Stimulated activated CD4-positive, alpha-beta T cell treated with anti-CD3 and anti-CD28 coated beads, Interleukin-12 subunit alpha, Interleukin-12 subunit beta, amount 100 ng/mL, for 4 hours (primary cell): ENCODE measurements around the gene P2RX3.
"Not testable (repeated sequence)": the region's sequence is repeated elsewhere in the genome, so short reads cannot be mapped to it uniquely, and the experiment has no call there.

Experiments used
- DNase-seq: peaks from one replicate; pipeline ENCODE4 v3.0.0-alpha.2; 2020

The P2RX3 gene

GRCh38 chr11:57327721-57328120 is 10.4 kb upstream of the P2RX3 start:
- no peak for DNase-seq

- no peak for DNase-seq
Observed at GRCh38 chr11:57330029-57330428, 8.1 kb upstream of the P2RX3 start.

- DNase-seq, result no peak
Observed at GRCh38 chr11:57331720-57332119, 6.4 kb upstream of the P2RX3 start.

GRCh38 chr11:57332694-57333440 is 5.3 kb upstream of the P2RX3 start:
- DNase-seq, result no peak

DNA sequence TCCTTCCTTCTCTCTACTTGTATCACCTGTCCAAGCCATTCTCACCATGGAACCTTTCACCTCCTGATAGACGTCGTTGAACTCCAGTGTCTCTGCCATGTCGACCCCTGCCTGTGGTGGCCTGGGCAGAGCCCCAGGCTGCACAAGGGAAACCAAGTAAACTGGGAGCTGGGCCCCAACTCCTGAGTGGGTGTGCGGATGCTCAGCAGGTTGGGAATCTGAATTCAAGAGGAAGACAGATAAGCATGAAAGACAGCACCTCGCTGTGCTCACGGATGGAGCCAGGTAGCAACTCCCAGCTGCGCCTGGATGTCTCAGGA is 3.2 kb upstream of the P2RX3 start:
- DNase-seq, result no peak

GRCh38 chr11:57335343-57336110 is 2.6 kb upstream of the P2RX3 start, which contains the start of gene SSRP1:
TSS of gene SSRP1 (minus strand) at chr11:57335892. CDS start at chr11:57335121, 771 bp downstream.
- DNase-seq, result peak; percentile 84

DNA sequence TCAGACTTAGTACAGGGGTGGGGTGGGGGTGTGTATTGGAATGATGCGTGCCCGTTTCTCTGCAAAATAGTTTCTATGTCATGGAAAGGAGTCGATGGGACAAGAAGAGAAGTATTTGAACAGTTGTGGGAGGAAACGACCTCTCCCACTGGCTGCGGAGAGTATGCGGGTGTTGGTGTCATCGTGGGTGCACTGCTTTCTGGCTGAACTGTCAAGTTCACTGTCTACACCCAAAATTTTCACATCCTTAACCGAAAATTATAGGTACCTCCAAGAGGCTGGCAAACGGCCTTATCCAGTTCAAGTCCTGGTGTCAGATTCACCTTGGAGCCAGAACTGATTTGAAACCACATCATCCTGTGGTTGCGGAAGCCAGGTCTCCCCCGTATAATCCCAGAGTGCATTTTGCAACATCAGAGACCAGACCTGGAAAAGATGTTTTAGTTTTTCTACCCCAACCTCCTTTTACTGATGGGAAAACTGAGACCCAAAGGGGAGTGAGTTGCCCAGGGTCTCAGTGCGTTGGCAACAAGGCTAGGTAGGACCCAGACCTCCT is 2.0 kb upstream of the P2RX3 start:
- DNase-seq, result no peak

- DNase-seq, result not testable (repeated sequence)
Observed at GRCh38 chr11:57336856-57337255, 1.3 kb upstream of the P2RX3 start.

DNA sequence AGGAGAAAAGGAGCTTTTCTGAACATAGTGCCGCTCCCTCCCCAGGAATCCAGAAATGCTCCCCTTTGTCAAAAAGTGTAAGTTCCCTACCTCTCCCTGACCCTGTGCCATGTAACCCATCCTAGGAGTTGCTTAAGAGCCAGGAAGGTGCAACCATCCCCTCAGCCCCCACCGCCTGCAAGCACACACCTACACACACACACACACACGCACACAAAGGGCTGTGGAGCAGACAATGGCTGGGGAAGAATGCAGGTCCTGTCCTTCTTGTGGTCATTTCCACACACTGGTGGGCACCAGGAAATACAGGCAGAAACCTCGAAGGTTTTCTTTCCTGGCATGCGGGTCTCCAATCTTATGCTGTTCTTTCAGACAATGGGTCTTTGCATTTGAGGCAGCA is 1.2 kb downstream of the P2RX3 start:
- no peak for DNase-seq

DNA sequence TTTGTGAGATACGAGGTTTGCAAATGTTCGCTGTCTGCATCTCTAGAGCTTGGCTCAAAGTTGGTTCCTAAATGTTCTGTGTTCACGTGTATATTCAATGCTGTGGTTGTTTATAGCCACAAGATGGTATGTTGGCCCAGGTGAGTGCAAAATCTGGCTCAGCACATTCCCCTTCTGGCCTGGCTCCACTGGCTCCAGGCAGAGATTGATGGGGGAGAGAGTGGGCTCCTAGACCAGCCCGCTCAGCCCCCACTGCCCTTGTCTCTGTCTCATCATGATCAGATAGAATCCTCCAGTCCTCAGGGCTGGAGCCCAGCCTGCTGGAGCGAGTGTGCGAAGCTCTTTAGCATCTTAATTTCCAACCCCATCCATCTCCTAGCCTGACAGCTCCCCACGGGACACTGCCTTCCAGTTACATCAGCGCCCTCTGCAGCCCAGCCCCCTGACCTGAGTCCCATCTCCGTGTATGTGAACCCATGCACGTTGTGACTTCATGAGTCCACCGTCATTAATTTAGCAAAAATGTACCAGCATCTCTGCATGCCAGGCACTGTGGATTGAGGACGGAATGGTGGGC is 2.0 kb downstream of the P2RX3 start:
- DNase-seq, result no peak

DNA sequence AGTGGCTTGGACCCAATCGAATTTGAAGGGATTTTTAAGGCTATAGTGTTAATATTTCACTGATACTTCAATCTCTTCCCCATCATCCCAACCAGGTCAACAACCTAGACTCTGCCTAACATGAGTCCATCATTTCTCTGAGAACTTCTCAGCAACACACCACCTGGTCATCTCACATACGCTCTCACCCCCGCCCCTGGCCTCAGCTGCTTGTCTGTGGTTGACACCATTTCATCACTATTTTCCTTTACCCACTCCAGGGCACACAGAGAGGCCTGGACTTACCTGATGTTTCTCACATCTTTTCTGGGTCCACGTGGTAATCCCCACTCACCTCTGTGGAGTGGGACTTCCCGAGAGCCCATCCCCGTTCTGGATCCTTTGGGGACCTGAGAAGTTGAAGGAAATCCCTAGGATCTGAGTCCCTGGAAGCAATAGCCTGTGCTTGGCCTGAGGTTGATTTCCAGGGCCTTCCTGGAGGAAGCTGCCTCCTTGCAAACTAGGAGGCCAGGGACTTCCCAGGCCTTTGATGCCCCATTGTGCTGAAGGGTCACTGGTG is 3.2 kb downstream of the P2RX3 start:
- DNase-seq, result no peak

DNA sequence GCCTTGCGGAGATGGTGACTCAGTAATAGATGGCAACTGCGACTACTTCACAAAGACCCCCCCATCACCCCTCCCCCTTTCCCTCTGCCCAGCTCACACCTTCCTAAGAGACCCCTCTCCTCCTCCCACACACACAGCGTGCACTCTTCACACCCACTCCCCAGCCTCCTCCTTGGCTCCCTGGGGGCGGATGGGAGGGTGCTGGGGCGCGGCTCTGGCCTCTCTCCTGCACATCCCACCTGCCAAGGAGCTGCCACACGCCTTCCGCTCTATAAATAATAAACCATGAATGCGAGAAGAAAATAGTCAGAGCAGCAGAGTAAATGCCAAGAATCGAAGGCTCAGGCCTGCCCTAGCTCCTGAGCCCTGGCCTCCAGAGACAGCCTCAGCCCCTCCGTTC is 4.5 kb downstream of the P2RX3 start:
- DNase-seq, result no peak

GRCh38 chr11:57343825-57344224 is 5.7 kb downstream of the P2RX3 start:
- DNase-seq, result no peak

GRCh38 chr11:57344826-57345225 is 6.7 kb downstream of the P2RX3 start:
- no peak for DNase-seq

GRCh38 chr11:57345555-57346211 is 7.5 kb downstream of the P2RX3 start:
- peak; percentile 71 for DNase-seq

DNA sequence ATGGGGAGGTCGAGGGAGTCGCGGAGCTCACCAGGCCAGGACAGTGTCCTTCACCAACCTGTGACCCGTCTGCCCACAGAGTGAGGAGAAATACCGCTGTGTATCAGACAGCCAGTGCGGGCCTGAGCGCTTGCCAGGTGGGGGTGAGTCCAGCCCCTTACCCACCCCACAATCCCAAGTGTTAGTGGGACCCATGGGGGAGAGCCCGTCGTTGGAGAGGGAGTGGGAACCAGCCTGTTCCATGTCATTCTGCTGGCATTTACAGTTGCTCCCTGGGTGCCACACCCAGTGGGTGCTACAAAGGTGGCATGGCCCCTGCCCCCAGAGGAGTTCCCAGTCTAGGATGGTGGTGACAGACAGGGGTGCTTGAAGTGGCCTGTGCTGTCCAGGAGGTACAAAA is 9.2 kb downstream of the P2RX3 start:
- DNase-seq, result no peak

DNA sequence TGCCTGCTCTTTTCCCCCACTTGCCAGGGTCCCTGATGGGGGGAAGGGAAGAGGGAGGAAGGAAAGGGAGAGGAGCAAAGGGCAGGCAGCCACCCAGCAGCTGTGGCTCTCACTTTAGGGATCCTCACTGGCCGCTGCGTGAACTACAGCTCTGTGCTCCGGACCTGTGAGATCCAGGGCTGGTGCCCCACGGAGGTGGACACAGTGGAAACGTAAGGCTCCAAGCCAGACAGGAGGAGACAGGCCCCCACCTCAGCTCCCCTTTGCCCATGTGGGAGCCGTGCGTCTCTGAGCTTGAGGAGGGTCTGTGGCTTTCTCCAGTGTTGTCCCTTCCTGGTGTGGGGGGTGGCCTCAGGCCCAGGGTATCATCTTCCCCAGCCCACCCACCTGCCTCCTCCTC is 9.9 kb downstream of the P2RX3 start:
- DNase-seq, result no peak

DNA sequence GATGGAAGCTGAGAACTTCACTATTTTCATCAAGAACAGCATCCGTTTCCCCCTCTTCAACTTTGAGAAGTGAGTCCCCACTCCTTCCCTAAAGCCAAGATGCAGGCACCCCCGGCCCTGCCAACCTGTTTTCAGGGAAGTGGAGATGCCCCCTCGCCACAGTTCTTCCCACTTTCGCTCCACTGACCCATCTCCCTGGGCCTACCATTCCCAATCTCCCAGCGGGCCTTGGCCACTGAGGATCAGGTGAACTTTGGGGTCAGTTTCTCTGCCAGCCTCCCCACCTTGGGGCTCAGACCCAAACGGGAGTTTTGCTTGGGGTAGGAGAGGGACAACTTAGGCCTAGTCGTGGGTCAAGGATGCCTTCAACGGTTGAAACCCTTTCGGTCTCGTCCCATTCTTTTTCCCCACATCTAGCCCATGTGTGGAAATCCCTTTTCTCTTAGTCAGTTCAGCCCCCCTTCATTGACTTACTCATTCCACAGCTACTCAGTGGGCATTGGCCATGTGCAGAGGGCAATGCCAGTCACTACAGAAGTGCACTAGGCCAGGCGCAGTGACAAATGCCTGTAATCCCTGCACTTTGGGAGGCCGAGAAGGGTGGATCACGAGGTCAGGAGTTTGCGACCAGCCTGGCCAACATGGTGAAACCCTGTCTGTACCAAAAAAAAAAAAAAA is 10.6 kb downstream of the P2RX3 start:
- no peak for DNase-seq

GRCh38 chr11:57349491-57350274 is 11.5 kb downstream of the P2RX3 start:
- DNase-seq, result peak; percentile 69

DNA sequence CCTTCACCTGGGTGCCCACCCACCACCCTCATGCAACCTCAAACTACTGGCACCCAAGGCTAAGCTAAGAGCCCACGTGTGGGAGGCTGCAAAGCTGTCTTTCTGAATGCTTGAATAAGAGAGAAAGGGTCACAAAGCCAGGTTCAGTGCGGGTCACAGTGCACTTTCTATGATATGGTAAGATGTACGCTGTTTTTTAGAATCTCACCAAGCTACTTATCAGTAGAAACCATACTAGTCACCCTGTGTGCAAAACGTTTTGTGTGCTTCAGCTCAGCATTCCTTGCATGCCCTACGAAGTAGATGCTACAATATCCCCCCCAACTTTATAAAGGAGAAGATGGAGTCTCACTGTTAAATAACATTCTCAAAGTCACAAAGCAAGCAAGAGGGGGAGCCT is 14.9 kb downstream of the P2RX3 start:
- no peak for DNase-seq

DNA sequence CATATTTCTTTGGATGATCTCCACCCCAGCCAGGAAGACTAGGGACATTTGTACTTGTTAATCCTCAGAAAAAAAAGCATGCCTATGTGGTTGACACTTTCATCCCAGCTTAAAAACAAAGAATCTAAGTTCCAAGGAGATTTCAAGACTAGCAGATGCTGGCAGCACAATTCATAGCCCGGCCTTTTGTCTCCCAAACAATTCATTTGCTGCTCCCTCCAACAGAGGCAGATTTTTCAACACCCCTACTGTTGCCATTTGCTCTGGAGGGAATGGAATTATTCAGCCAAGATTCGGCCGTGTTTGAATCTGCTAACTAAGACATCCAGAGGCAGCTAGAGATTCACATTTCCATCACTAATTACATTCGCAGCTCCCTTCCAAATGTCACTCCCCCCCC is 15.3 kb downstream of the P2RX3 start:
- no peak for DNase-seq

DNA sequence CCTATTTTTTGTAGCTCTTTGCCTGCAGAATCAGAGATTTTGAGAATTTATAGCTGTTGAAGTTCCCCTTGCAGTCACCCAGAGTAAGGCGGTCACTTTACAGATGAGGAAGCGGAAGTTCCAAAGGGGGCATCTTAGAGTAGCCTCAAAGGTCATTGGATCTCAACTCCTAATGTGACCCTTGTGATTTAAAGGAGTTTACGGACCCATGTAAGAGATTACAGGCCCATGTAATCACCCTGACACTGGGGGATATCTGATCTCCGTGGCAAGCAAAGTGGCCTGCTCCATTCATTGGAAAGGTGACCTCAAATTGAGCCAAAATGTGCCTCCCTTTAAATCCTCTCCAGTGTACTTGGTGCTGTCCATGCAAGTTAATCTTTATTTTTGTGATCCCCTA is 15.7 kb downstream of the P2RX3 start:
- DNase-seq, result no peak
